ENCODE results near the gene TSBP1.

- TF ChIP-seq POLR2A (IDR thresholded peaks at IDR 0.05) (no peak), CTCF (IDR thresholded peaks at IDR 0.05) (no peak)
Observed at GRCh38 chr6:32410906-32411305, 39.2 kb upstream of the TSBP1 start.
